UCSD-AML1 (cell line): ENCODE measurements around the gene CALHM4.
A peak's percentile ranks its signal among the peaks of the same experiment; 100 is the strongest.
"Not testable (repeated sequence)": the region's sequence is repeated elsewhere in the genome, so short reads cannot be mapped to it uniquely, and the experiment has no call there.

ENCODE experiments used
- DNase-seq: peaks from one replicate; lab custom pipeline; 2025; ENCODE audit not compliant: unreplicated experiment; lab: John Stamatoyannopoulos, UW

The CALHM4 gene

DNA sequence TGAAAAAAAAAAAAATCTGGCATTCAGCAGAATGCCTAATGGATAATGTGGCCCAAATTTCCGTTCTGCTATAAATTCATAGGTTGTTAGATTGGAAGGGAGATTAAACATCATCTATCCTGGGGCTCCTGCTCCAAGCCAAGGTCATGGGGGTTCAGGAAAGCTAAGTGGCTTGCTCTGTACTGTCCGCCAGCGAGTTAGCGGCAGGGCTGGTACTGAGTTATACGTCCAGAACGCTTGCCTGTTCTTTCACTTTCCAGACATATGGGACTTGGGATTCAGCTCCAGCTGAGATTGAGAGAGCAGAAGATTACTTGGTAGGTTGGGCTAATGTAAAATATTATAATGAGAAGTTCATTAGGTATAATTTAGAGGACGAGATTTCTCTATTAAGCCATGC, 18.6 kb downstream of the CALHM4 start:
- DNase-seq, result peak; percentile 11

DNA sequence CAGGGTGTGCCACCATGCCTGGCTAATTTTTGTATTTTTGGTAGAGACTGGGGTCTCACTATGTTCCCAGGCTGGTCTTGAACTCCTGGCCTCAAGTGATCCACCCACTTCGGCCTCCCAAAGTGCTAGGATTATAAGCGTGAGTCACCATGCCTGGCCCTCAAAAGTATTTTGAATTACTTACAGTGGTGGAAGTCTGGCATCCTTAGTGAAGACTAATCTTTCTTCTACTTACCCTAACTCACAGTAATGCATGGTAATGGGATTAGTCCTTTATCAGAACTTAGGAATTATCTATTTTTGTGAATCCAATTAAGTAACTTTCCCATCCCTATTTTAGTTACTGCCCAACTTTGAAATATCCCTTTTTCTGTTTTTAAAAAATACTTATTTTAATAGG, 21.7 kb downstream of the CALHM4 start:
- DNase-seq, result no peak

DNA sequence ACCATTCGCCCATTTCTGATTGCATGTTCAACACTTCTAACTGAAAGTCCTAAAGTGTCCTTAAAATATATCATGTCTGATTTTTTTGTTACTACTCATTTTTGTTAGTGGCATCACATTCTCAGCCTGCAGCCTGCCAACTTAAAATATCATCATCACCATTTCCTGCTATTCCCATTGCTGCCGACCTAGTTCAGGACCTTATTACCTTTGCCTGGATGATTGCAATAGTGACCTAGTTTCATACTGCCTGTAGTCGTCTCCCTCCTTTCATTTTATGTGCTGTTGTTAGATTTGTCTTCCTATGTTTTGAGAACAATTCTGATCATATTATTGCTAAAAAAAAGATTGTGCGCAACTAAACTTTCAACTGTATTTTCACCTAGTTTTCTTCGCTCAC, 23.9 kb downstream of the CALHM4 start:
- no peak for DNase-seq

DNA sequence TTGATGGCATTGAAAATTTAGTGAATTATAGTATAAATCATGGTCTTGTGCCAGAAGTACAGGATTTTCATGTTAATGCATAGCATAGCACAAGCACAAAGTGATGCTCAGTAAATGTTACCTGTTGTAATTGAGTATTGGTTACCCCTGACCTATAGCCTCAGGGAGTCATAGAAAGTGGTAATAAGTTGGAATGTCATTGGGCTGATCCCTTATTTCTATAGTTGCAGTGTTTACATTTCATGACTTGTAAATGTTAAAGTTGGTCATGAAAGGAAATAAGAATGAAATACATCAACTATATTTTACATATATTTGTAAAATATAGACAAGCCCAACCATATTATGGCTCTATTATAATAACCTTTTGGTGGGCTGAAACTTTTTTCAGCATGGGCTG, 24.8 kb downstream of the CALHM4 start:
- DNase-seq, result no peak

DNA sequence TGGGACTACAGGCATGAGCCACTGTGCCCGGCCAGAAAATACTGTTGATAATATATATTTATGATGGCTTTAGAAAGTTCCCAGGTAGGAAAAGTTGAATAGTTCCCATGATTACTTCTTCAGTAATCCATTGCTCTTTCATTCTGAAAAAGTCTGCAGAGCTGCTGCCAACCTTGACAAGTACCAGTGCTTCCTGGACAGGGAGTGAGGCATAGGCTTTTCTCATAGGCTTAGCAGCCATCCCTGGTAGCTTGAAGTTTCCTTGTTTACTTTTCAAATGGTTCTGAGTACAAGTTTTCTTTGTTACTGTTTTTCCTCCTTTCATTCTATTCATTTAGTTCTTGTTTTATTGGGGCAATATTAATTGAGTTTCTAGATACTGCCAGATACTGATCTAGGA, 25.6 kb downstream of the CALHM4 start:
- no peak for DNase-seq

DNA sequence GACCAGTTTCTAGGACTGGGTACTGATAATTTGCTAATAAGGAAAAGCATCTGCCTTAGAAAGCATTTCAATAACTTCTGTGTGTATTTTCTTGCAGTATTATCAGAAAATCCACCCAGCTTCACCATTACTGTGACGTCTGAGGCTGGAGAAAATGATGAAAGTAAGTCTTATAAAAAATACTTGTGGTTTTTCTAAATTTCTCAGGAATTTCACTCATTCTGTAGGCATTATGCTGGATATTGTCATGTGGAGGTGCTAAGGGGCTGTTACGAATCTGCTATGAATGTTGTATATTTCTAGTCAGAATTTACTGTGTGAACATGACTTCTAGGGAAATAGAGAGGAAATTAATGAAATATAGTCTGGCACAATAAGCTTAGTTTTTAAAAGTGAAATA, 26.6 kb downstream of the CALHM4 start:
- no peak for DNase-seq

DNA sequence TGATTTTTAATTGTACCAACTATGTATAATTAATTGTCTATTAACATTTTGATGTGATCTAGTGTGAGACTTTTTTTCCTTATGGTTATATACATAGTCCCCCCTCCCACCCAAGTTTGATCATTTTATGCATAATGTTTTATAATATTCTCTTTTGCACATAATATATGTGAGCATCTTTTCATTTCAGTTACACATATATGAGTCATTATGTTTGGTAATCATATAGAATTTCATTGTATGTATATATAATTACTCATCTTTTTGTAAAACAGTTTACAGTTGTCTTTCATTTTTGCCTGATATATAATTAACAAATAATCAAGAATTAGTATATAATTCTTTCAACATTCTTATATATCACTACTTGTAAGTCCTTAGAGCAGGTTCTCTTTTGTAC, 32.7 kb downstream of the CALHM4 start:
- DNase-seq, result no peak

DNA sequence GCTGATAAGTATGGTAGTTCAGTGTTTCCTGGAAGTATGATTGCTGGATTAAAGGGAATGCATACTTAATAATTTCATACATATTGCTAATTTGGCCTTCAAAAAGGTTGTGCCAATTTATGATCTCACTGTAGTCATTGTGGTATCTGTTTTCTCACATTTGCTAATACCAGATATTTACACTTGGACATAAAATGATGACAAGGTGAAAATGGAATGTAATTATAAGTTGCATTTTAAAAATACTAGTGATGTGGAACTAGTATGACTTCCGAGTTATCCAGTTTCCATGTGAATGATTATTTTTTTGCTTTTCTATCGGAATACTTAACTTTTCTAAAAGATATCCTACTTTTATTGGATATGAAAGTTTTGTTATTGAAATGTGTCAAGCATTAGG, 33.2 kb downstream of the CALHM4 start:
- DNase-seq, result no peak

DNA sequence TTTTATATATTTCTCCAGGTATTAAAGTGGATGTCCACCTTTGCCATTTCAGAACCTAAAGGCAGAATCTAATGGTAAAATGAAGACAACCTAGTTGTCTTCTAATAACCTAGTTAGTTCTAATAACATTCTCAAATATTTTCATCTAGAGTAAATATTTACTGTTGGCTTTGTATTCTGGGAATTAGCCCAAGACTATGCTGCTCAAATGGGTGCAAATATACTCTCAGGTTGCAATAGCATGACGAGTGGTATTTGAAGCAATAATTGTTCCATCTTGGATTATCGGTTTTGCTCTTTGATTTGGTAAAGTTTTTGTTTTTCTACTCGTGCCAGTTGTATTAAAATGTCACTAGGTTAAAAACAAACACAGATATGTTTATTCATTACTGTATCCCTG, 41.7 kb downstream of the CALHM4 start:
- DNase-seq, result no peak

DNA sequence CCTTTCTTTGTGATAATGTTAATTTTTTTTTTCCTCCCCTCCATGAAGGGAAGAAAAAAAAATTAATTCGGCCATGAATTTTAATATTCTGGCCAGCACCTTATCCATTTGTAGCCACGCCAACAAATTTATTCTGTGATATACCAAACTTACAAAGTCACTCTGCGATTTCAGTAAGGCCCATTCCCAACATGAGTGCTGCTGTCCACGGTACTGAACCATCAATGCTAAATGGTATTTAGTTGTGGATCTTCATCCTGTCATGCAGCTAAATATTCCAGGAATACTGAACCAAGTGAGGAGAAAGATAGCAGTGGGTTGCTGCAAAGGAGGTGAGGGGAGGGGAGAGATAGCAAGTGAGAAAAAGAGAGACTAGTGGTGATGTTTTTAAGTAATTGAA, 43.3 kb downstream of the CALHM4 start:
- no peak for DNase-seq

DNA sequence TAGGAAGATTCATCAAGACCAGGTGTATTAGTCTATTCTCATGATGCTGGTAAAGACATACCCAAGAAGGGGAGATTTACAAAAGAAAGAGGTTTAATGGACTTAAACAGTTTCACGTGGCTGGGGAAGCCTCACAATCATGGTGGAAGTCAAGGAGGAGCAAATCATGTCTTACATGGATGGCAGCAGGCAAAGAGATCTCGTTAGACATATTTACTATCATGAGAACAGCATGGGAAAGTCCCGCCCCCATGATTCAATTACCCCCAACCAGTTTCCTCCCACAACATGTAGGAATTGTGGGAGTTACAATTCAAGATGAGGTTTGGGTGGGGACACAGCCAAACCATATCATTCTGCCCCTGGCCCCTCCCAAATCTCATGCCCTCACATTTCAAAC, 50.4 kb downstream of the CALHM4 start:
- not testable (repeated sequence) for DNase-seq

DNA sequence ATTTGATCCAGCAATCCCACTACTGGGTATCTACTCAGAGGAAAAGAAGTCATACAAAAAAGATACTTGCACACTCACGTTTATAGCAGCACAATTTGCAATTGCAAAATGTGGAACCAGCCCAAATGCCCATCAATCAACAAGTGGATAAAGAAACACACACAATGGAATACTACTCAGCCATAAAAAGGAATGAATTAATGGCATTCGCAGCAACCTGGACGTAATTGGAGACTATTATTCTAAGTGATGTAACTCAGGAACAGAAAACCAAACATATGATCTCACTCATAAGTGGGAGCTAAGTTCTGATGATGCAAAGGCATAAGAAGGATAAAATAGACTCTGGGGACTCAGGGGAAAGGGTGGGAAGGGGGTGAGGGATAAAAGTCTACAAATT, 51.3 kb downstream of the CALHM4 start:
- DNase-seq, result not testable (repeated sequence)

DNA sequence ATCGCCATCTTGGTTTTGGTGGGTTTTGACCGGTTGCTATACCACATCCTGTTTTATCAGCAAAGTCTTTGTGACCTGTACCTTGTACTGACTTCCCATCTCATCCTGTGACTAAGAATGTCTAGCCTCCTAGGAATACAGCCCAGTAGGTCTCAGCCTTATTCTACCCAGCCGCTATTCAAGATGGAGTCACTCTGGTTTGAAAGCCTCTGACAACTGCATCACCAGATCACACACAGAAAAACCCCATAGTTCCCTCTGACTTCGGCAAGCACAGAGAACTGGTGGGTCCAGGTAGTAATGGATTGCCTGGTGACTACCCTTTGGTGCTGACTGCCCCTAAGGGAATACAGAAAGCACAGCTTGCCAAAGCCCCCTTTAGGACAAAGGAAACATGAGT, 52.4 kb downstream of the CALHM4 start:
- DNase-seq, result no peak
